Vagina (tissue), 2 donors: Measurements from ENCODE around the gene IL1R2. TPM values are rescaled to one million over a fixed set of nuclear protein-coding genes. Genes with fewer than 3 reads are reported as not detected.

Experiments used
- DNase-seq, 2 donors: peaks; one replicate each; pipeline ENCODE4 v3.0.0-alpha.2; 2017; ENCODE audit errors: extremely low spot score in 2 of 2
- H3K27ac ChIP-seq: fragments of 200-600 bp; sonication (generic); one replicate; pipeline ENCODE4 v1.5.1; 2019
- H3K27me3 ChIP-seq: fragments of 200-600 bp; sonication (generic); one replicate; pipeline ENCODE4 v1.5.1; 2019
- H3K36me3 ChIP-seq, 2 donors: fragments of 200-600 bp; sonication (generic); one replicate each; pipeline ENCODE4 v1.5.1; 2017 to 2019
- H3K4me1 ChIP-seq: fragments of 200-600 bp; sonication (generic); one replicate; pipeline ENCODE4 v1.5.1; 2019
- H3K4me3 ChIP-seq, 2 donors: fragments of 200-600 bp; sonication (generic); 1 replicate in 1 of 2; 2 replicates in 1 of 2; pipeline ENCODE4 v1.5.1; 2016 to 2019
- H3K9me3 ChIP-seq: fragments of 200-600 bp; sonication (generic); one replicate; pipeline ENCODE4 v1.5.1; 2019
- CTCF ChIP-seq, 3 experiments: fragments of 450-650 bp in 2 of 3; fragments of 200-600 bp in 1 of 3; sonication (generic) in 1 of 3; IDR thresholded peaks; one replicate each; pipeline ENCODE4 v1.5.1; 2017 to 2019; ENCODE audit warnings: antibody characterized with exemption in 3 of 3, mild to moderate bottlenecking in 2 of 3, moderate library complexity in 2 of 3
- POLR2A ChIP-seq, 2 donors: fragments of 450-650 bp; IDR thresholded peaks; one replicate each; pipeline ENCODE4 v1.6.1; 2017; ENCODE audit warnings: antibody characterized with exemption in 2 of 2, mild to moderate bottlenecking in 2 of 2, moderate library complexity in 2 of 2
- POLR2AphosphoS5 ChIP-seq, 2 donors: sonication (generic); formaldehyde crosslinking; IDR thresholded peaks; one replicate each; pipeline ENCODE4 v1.9.0; 2017; ENCODE audit warnings: antibody characterized with exemption in 2 of 2, mild to moderate bottlenecking in 2 of 2, low read depth in 1 of 2; ENCODE audit not compliant: insufficient read depth in 1 of 2
- intact Hi-C: fragments of 100-400 bp; cut with DNase I; formaldehyde crosslinking; loops from one replicate; pipeline ENCODE4 v1.15.1; 2023
- total RNA-seq: library from RNA; depleted of rRNA; stranded (reverse); fragments of >200 nt; gene quantifications from one replicate; pipeline ENCODE4 v1.2.3, GENCODE V29; 2016

IL1R2 gene
- total RNA-seq, 1 donor from 2014 or later = 63.3 TPM

- Histone ChIP-seq H3K9me3 (no peaks in the 10 kb centered on the region), H3K36me3 (no peaks in the 10 kb centered on the region), H3K4me1 (peaks cover 16% of the 10 kb centered on the region), H3K27ac (no peak overlapping the region), H3K27me3 (no peaks in the 10 kb centered on the region), H3K4me3 (no peak overlapping the region)
- intact Hi-C loops = no loop called here
- TF ChIP-seq POLR2AphosphoS5 (IDR thresholded peaks at IDR 0.05; ENCODE audit: insufficient read depth in 1 of 2, low read depth in 1 of 2) = no peak
- TF ChIP-seq CTCF (IDR thresholded peaks at IDR 0.05) = no peak
- no peak for TF ChIP-seq POLR2A (IDR thresholded peaks at IDR 0.05)
- no peak for DNase-seq
Observed at GRCh38 chr2:101988541-101988940, 3.2 kb upstream of the IL1R2 start.

DNA sequence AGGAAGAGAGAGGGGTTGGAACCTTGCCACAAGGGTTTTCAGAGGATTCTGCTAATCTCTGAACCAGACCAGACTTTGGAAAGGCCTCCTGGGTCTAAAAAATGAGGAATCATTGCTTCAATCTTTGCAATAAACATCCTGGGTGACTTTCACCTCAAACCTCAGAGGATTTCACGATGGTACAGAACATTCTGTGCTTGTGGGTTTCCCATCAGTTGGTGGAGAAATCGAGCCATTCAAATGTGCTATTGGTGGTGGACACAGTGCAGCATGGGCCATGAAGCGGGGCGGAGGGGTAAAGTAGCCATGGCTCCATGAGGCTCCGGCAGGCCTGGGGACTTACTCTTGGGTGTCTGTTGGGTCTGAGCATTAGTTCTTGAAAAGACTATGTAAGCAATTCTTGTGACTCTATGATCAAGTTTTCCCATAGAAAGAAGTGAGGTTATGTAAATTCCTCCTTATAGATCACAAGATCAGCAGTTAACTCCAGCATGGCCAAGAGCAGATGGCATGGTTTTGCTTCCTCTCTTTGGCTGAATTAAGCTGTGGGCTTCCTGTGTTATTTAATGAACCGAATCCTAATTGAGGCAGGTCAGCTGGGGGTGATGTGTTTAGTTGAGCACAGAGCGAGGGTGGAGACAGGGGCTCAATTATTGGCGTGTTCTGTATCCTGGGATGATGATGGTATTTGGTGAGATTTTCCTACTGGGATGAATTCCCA, 1.9 kb upstream of the IL1R2 start:
- no peaks in the 10 kb centered on the region for H3K36me3 ChIP-seq
- TF ChIP-seq POLR2AphosphoS5 (IDR thresholded peaks at IDR 0.05; ENCODE audit: insufficient read depth in 1 of 2, low read depth in 1 of 2) = no peak
- no peak for TF ChIP-seq CTCF (IDR thresholded peaks at IDR 0.05)
- no peak for TF ChIP-seq POLR2A (IDR thresholded peaks at IDR 0.05)
- peaks cover 11% of the 10 kb centered on the region for H3K4me1 ChIP-seq
- intact Hi-C loops = no loop called here
- H3K27ac ChIP-seq = no peak overlapping the region
- DNase-seq = no peak
- H3K27me3 ChIP-seq = no peaks in the 10 kb centered on the region
- no peak overlapping the region for H3K4me3 ChIP-seq
- no peaks in the 10 kb centered on the region for H3K9me3 ChIP-seq

GRCh38 chr2:101993772-101994171, 2.0 kb downstream of the IL1R2 start:
- DNase-seq = no peak
- intact Hi-C loops = no loop called here
- peak overlapping the region in 1 of 2 donors; percentile 26 for H3K4me3 ChIP-seq
- H3K27me3 ChIP-seq = no peaks in the 10 kb centered on the region
- no peaks in the 10 kb centered on the region for H3K9me3 ChIP-seq
- H3K27ac ChIP-seq = no peak overlapping the region
- H3K36me3 ChIP-seq = no peaks in the 10 kb centered on the region
- H3K4me1 ChIP-seq = peaks cover 11% of the 10 kb centered on the region
- no peak for TF ChIP-seq POLR2A (IDR thresholded peaks at IDR 0.05)
- no peak for TF ChIP-seq CTCF (IDR thresholded peaks at IDR 0.05)
- no peak for TF ChIP-seq POLR2AphosphoS5 (IDR thresholded peaks at IDR 0.05; ENCODE audit: insufficient read depth in 1 of 2, low read depth in 1 of 2)

- intact Hi-C loops = no loop called here
- H3K4me3 ChIP-seq = no peak overlapping the region
- no peak for DNase-seq
Observed at GRCh38 chr2:101995019-101995418, 3.3 kb downstream of the IL1R2 start.

More at GRCh38 chr2:101995019-101995418, 3.3 kb downstream of the IL1R2 start:
- TF ChIP-seq POLR2AphosphoS5 (IDR thresholded peaks at IDR 0.05; ENCODE audit: insufficient read depth in 1 of 2, low read depth in 1 of 2) = no peak
- no peak for TF ChIP-seq CTCF (IDR thresholded peaks at IDR 0.05)
- no peak for TF ChIP-seq POLR2A (IDR thresholded peaks at IDR 0.05)
- H3K36me3 ChIP-seq = no peaks in the 10 kb centered on the region
- no peak overlapping the region for H3K27ac ChIP-seq
- no peaks in the 10 kb centered on the region for H3K27me3 ChIP-seq
- no peaks in the 10 kb centered on the region for H3K9me3 ChIP-seq
- H3K4me1 ChIP-seq = peaks cover 11% of the 10 kb centered on the region
